Mesothelial cell of epicardium (in vitro differentiated cells): ENCODE results near the gene BCHE. TPM values are rescaled to one million over a fixed set of nuclear protein-coding genes. Genes with fewer than 3 reads are reported as not detected.

ENCODE experiments used
- DNase-seq, 2 experiments: peaks; one replicate each; pipeline ENCODE4 v3.0.0; 2021; ENCODE audit warnings: low spot score in 2 of 2; ENCODE audit not compliant: unreplicated experiment in 2 of 2
- H3K27ac Mint-ChIP-seq: 2 replicates; pipeline ENCODE4 v1.8.0; 2021; ENCODE audit warnings: mixed read lengths
- H3K27me3 Mint-ChIP-seq: 2 replicates; pipeline ENCODE4 v1.8.0; 2021; ENCODE audit warnings: low read depth, mixed read lengths
- H3K36me3 Mint-ChIP-seq: 2 replicates; pipeline ENCODE4 v1.8.0; 2021; ENCODE audit warnings: mixed read lengths
- H3K4me1 Mint-ChIP-seq: 2 replicates; pipeline ENCODE4 v1.8.0; 2021; ENCODE audit warnings: mixed read lengths
- H3K4me3 Mint-ChIP-seq: 2 replicates; pipeline ENCODE4 v1.8.0; 2021; ENCODE audit warnings: mild to moderate bottlenecking, moderate library complexity, mixed read lengths
- H3K9me3 Mint-ChIP-seq: 2 replicates; pipeline ENCODE4 v1.8.0; 2021; ENCODE audit warnings: mixed read lengths
- CTCF ChIP-seq: fragments of 200-600 bp; sonication (generic); IDR thresholded peaks from one replicate; pipeline ENCODE4 v1.5.0; 2021; ENCODE audit warnings: antibody characterized with exemption; ENCODE audit not compliant: unreplicated experiment
- total RNA-seq: library from RNA; stranded (reverse); gene quantifications from 3 replicates; pipeline ENCODE4 v1.2.1, GENCODE V29; 2021

Gene BCHE
- total RNA-seq, 1 donor from 2014 or later = 6.4 TPM

DNA sequence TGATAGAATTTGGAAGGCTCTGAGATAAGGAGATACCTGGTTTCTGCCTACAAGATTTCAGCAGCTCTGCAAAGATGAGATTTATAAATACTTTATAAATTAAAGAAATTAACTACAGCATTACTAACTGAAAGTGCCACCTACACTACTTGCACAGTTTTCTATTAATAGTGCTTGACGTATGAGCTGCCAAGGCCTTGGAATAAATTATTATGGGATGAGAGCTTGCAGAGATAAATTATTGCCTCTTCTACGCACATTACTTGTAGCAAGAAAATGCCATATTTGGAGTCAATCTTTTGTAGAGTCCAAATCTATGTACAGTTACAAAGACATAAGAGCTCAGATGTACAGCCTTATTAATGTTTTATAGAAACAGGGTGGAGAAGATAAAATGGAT lies 89.1 kb downstream of the BCHE start:
- H3K4me3 Mint-ChIP-seq = no peak overlapping the region
- TF ChIP-seq CTCF = no peak
- no peaks in the 10 kb centered on the region for H3K27me3 Mint-ChIP-seq
- no peak overlapping the region for H3K27ac Mint-ChIP-seq
- H3K36me3 Mint-ChIP-seq = no peaks in the 10 kb centered on the region
- H3K4me1 Mint-ChIP-seq = peaks cover 6% of the 10 kb centered on the region
- no peak for DNase-seq
- H3K9me3 Mint-ChIP-seq = peaks cover 6% of the 10 kb centered on the region

GRCh38 chr3:165746874-165747273 lies 90.3 kb downstream of the BCHE start:
- H3K4me1 Mint-ChIP-seq = peaks cover 6% of the 10 kb centered on the region
- DNase-seq = no peak
- no peak for TF ChIP-seq CTCF
- H3K36me3 Mint-ChIP-seq = no peaks in the 10 kb centered on the region
- H3K4me3 Mint-ChIP-seq = no peak overlapping the region
- no peaks in the 10 kb centered on the region for H3K27me3 Mint-ChIP-seq
- no peak overlapping the region for H3K27ac Mint-ChIP-seq
- peaks cover 6% of the 10 kb centered on the region for H3K9me3 Mint-ChIP-seq

DNA sequence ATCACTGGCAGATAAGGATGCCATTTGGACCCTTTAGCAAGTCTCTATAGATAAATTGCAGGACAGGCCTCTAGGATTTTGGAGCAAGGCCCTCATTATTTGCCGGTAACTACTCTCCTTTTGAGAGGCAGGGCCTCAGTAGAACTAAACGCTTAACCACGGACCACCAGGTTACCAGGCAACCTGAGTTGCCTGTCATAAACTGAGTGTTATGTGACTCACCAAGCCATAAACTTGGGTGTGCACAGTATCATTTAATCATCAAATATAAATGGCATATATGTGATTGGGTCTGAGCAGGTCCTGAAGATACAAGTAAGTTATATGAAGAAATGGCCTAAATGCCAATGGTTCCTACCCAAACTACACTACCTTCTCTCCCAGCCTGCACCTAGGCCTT lies 93.2 kb downstream of the BCHE start:
- Mint-ChIP-seq H3K4me1 (peaks cover 6% of the 10 kb centered on the region), H3K27me3 (no peaks in the 10 kb centered on the region), H3K4me3 (no peak overlapping the region), H3K27ac (no peak overlapping the region), H3K36me3 (no peaks in the 10 kb centered on the region), H3K9me3 (no peaks in the 10 kb centered on the region)
- no peak for TF ChIP-seq CTCF
- DNase-seq = no peak

GRCh38 chr3:165742351-165742750 lies 94.9 kb downstream of the BCHE start:
- no peak for TF ChIP-seq CTCF
- Mint-ChIP-seq H3K27me3 (no peaks in the 10 kb centered on the region), H3K36me3 (no peaks in the 10 kb centered on the region), H3K4me3 (no peak overlapping the region), H3K27ac (no peak overlapping the region), H3K4me1 (no peaks in the 10 kb centered on the region), H3K9me3 (no peaks in the 10 kb centered on the region)
- DNase-seq = no peak

DNA sequence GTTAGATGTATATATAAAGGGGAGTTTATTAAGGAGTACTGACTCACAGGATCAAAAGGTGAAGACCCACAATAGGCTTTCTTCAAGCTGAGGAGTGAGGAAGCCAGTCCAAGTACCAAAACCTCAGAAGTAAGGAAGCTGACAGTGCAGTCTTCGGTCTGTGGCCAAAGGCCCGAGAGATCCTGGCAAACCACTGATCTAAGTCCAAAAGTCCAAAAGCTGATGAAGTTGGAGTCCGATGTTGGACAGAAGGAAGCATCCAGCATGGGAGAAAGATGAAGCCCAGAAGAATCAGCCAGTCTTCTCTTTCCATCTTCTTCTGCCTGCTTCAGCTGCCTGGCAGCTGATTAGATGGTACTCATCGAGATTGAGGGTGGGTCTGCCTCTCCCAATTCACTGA lies 107.5 kb downstream of the BCHE start:
- H3K27ac Mint-ChIP-seq = no peak overlapping the region
- no peaks in the 10 kb centered on the region for H3K4me1 Mint-ChIP-seq
- no peaks in the 10 kb centered on the region for H3K36me3 Mint-ChIP-seq
- peaks cover 8% of the 10 kb centered on the region for H3K9me3 Mint-ChIP-seq
- TF ChIP-seq CTCF = no peak
- H3K27me3 Mint-ChIP-seq = no peaks in the 10 kb centered on the region
- DNase-seq = no peak
- no peak overlapping the region for H3K4me3 Mint-ChIP-seq

DNA sequence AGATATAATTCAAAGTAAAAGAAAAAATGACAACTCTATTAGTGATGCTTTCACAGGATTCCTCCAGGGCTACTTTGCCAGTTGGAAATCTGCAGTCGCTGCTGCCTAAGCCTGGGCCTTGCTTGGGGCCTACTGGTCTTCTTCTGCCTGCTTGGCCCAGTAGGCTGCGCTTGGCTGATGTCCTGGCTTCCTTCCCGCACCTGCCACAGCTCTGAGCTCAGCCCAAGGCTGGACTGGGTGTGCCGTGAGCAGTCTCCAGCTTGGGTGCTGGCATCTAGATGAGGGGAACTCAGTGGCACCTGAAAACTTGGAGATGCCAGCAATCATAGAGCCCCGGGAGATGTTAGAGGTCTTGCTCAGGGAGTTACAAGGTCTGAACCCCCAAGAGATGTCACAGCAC lies 108.3 kb downstream of the BCHE start:
- H3K27ac Mint-ChIP-seq = no peak overlapping the region
- no peaks in the 10 kb centered on the region for H3K27me3 Mint-ChIP-seq
- H3K4me1 Mint-ChIP-seq = no peaks in the 10 kb centered on the region
- no peaks in the 10 kb centered on the region for H3K36me3 Mint-ChIP-seq
- no peak overlapping the region for H3K4me3 Mint-ChIP-seq
- H3K9me3 Mint-ChIP-seq = peaks cover 3% of the 10 kb centered on the region
- no peak for DNase-seq
- TF ChIP-seq CTCF = no peak
